Esophagus squamous epithelium (tissue), 4 donors: ENCODE results near the gene XRCC4.

Source experiments
- POLR2A ChIP-seq, 4 donors: fragments of 450-650 bp; IDR thresholded peaks; one replicate each; pipeline ENCODE4 v1.6.1; 2017; ENCODE audit warnings: antibody characterized with exemption in 4 of 4, mild to moderate bottlenecking in 4 of 4, moderate library complexity in 3 of 4
- TF ChIP-seq, protein P1 (sequence below), 6 experiments: fragments of 450-650 bp in 4 of 6; fragments of 200-600 bp in 2 of 6; sonication (generic) in 2 of 6; IDR thresholded peaks; one replicate each; pipeline ENCODE4 v1.5.1; 2016 to 2019; ENCODE audit warnings: antibody characterized with exemption in 6 of 6, mild to moderate bottlenecking in 4 of 6, moderate library complexity in 4 of 6

- TF ChIP-seq, protein P1, sequence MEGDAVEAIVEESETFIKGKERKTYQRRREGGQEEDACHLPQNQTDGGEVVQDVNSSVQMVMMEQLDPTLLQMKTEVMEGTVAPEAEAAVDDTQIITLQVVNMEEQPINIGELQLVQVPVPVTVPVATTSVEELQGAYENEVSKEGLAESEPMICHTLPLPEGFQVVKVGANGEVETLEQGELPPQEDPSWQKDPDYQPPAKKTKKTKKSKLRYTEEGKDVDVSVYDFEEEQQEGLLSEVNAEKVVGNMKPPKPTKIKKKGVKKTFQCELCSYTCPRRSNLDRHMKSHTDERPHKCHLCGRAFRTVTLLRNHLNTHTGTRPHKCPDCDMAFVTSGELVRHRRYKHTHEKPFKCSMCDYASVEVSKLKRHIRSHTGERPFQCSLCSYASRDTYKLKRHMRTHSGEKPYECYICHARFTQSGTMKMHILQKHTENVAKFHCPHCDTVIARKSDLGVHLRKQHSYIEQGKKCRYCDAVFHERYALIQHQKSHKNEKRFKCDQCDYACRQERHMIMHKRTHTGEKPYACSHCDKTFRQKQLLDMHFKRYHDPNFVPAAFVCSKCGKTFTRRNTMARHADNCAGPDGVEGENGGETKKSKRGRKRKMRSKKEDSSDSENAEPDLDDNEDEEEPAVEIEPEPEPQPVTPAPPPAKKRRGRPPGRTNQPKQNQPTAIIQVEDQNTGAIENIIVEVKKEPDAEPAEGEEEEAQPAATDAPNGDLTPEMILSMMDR (IDR thresholded peaks at IDR 0.05) = no peak
- TF ChIP-seq POLR2A (IDR thresholded peaks at IDR 0.05) = no peak
Measured at GRCh38 chr5:83341815-83342334, 264.5 kb downstream of the XRCC4 start.
